AG09319 (cell line): ENCODE measurements around the gene SERPINA3.

Experiments used
- DNase-seq: peaks from one replicate; pipeline ENCODE4 v3.0.0-alpha.2; 2010; ENCODE audit warnings: low read depth; ENCODE audit errors: extremely low read depth
- TF ChIP-seq, protein P1 (sequence below): IDR thresholded peaks from 2 replicates; pipeline ENCODE4 v1.5.1; 2011; ENCODE audit warnings: low read depth, mild to moderate bottlenecking, inconsistent platforms, low read length, moderate library complexity

Gene SERPINA3

DNA sequence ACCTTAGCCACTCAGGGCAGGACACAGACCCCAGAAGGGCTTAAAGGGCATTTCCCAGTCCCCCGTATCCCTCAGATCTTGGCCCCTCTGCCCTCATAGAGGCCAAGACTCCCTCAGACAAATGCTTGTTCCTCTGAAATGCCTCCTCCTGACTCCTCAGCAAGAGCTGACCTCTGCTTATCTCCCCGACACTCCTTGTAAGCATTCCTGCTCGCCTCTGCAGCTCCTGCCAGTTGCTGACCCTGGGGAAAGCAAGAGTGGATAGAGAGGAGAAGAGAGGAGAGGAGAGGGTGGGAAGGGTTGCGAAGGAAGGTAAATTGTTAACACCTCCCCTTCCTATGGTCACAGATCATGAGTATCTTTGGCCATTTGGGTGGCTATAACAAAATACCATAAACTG is 23.9 kb upstream of the SERPINA3 start:
- TF ChIP-seq, protein P1, sequence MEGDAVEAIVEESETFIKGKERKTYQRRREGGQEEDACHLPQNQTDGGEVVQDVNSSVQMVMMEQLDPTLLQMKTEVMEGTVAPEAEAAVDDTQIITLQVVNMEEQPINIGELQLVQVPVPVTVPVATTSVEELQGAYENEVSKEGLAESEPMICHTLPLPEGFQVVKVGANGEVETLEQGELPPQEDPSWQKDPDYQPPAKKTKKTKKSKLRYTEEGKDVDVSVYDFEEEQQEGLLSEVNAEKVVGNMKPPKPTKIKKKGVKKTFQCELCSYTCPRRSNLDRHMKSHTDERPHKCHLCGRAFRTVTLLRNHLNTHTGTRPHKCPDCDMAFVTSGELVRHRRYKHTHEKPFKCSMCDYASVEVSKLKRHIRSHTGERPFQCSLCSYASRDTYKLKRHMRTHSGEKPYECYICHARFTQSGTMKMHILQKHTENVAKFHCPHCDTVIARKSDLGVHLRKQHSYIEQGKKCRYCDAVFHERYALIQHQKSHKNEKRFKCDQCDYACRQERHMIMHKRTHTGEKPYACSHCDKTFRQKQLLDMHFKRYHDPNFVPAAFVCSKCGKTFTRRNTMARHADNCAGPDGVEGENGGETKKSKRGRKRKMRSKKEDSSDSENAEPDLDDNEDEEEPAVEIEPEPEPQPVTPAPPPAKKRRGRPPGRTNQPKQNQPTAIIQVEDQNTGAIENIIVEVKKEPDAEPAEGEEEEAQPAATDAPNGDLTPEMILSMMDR: no peak
- DNase-seq: no peak

DNA sequence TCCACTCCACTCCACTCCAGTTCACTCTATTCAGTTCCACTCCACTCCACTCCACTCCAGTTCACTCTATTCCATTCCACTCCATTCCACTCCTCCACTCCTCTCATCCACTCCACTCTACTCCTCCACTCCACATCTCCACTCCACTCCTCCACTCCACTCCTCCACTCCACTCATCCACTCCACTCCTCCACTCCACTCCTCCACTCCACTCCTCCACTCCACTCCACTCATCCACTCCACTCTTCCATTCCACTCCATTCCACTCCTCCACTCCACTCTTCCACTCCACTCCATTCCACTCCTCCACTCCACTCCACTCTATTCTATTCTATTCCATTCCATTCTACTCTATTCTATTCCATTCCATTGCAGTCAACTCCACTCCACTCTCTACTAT is 21.1 kb upstream of the SERPINA3 start:
- TF ChIP-seq, protein P1: no peak

DNA sequence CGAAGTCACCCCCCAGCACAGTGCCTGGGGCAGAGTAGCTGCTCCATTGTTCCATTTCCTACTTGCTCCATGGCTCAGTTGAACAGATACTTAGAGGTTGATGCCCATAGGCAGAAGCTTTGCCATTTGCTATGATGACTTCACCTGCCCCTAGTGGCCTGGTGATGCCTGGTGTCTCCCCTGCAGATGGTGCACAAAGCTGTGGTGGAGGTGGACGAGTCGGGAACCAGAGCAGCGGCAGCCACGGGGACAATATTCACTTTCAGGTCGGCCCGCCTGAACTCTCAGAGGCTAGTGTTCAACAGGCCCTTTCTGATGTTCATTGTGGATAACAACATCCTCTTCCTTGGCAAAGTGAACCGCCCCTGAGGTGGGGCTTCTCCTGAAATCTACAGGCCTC is 20.3 kb upstream of the SERPINA3 start:
- TF ChIP-seq, protein P1: no peak
- no peak for DNase-seq

More for the DNA sequence above, 21.1 kb upstream of the SERPINA3 start:
- no peak for DNase-seq

DNA sequence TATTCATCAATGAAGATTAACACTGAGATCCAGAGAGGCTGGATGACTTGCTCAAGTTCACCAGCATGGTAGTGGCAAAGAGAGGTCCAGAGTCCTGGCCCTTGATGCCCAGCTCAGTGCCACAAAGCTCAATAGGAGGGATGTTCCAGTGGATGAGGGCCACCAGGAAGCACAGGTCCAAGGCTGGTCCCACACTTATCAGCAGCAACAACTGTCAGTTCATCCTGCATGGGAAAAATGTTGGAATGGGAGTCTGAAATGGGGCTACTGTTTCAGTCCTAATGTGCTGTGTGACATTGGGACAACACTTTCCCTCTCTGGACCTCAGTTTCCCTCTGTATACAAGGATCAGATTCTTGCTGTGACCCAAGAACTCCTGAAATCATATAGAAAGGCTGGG is 19.7 kb upstream of the SERPINA3 start:
- no peak for DNase-seq
- TF ChIP-seq, protein P1: no peak

DNA sequence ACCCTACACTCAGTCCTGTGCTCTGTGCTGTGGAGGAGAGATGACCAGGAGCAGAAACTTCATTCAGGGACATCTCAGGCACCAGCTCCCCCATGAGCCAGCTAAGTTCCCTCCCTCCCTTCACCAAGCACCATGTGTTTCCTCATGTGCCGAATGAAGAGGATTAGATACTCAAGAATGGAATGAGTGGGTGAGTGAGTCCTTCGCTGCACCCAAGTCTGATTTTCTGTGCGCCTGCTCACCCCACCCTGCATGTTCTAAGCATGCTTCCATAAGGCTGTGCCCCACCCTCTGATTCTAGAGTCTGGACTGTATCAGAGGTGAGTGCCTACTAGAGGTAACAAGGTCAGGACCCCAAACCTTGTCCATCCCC is 18.8 kb upstream of the SERPINA3 start:
- TF ChIP-seq, protein P1: no peak
- no peak for DNase-seq

DNA sequence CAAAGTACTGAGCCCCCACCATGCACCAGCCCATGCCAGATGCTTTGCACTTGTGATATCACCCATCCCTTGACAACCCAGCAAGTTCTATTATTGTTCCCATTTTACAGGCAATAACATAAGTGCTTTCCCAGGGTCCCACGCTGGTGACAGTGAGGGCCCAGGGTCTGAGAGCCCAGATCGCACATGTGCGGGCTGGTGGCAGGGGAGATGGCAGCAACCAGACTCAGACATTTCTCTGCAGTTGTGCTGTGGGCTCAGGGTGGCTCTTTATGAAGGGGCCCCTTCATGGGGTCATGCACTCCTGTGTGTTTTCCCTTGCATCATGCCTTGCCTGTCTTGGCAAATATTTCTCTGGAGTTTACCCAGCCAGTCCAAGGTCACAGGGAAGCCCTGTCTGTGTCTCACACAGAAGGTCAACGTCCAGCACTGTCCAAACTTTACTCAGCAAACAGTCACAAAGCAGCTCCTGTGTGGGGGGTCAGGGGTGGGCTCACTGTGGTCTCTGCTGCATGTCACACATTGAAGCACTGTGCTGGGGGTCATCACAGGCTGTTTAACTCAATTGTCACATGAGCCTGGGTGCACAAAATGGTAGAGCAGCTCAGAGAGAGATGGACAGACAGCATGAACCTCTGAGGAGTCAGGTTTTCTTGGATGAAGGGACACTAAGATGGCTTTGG is 18.3 kb upstream of the SERPINA3 start:
- DNase-seq: no peak
- TF ChIP-seq, protein P1: no peak

DNA sequence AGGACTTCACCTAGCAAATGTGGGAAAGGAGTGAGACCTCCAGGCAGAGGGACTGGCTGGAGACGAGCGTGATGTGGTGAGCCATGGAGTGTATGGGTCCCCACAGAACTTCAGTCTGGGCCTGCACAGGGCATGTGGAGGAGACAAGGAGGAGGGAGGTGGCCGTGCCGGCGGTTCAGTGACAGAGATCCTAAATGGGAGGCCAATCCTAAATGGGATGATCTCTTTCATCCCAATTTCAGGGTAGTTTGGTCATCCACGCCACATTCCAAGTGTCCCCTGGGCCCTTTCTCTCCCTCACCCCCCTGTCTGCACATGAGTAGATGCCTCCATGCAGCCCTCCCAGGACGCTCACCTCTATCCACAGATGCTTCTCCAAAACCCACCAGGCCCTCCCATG is 17.8 kb upstream of the SERPINA3 start:
- TF ChIP-seq, protein P1: no peak
- DNase-seq: no peak
